H1 (cell line): ENCODE measurements around the gene TUBB4B. TPM values are rescaled to one million over a fixed set of nuclear protein-coding genes. Genes with fewer than 3 reads are reported as not detected.

ENCODE experiments used
- CTCF ChIA-PET: fragments of 300-600 bp; sonication (Branson Sonifier 250); formaldehyde crosslinking; loops from one replicate; lab custom pipeline; 2021; ENCODE audit not compliant: partially characterized antibody; lab: Charles Lee
- POLR2A ChIA-PET: fragments of 300-600 bp; sonication (Branson Sonifier 250); formaldehyde crosslinking; loops from one replicate; lab custom pipeline; 2021; ENCODE audit warnings: inconsistent platforms; ENCODE audit not compliant: partially characterized antibody; lab: Charles Lee
- DNase-seq, 2 experiments: peaks; one replicate each; pipeline versions ENCODE4 v3.0.0 to v3.0.0-alpha.2; 2010 to 2022; ENCODE audit warnings: low spot score in 2 of 2, low read depth in 1 of 2, mixed read lengths in 1 of 2
- FAIRE-seq: peaks from 2 replicates; lab custom pipeline; 2011; peaks lifted over from hg19 to GRCh38; lab: Jason Lieb, UNC
- H2AFZ ChIP-seq: 2 replicates; pipeline ENCODE4 v1.8.1; 2012; ENCODE audit warnings: low read length, inconsistent platforms
- H2AK5ac ChIP-seq: 2 replicates; pipeline ENCODE4 v1.6.1; 2013; ENCODE audit warnings: low read depth, low read length
- H2BK120ac ChIP-seq: replicated peaks from 2 replicates; pipeline ENCODE3; 2013; ENCODE audit warnings: low read depth, low read length, inconsistent platforms
- H2BK12ac ChIP-seq: 2 replicates; pipeline ENCODE4 v1.6.1; 2013; ENCODE audit warnings: low read depth, low read length
- H2BK15ac ChIP-seq: 2 replicates; pipeline ENCODE4 v1.6.1; 2013; ENCODE audit warnings: low read length
- H2BK20ac ChIP-seq: 2 replicates; pipeline ENCODE4 v1.6.1; 2013; ENCODE audit warnings: low read length
- H2BK5ac ChIP-seq: 2 replicates; pipeline ENCODE4 v1.6.1; 2013; ENCODE audit warnings: low read depth, low read length
- H3K14ac ChIP-seq: 2 replicates; pipeline ENCODE4 v1.6.1; 2013; ENCODE audit warnings: inconsistent platforms; ENCODE audit not compliant: insufficient read length
- H3K18ac ChIP-seq: 2 replicates; pipeline ENCODE4 v1.6.1; 2013; ENCODE audit warnings: low read length; ENCODE audit errors: extremely low read depth
- H3K23ac ChIP-seq: 2 replicates; pipeline ENCODE4 v1.6.1; 2013; ENCODE audit warnings: inconsistent platforms; ENCODE audit not compliant: insufficient read length
- H3K23me2 ChIP-seq: 2 replicates; pipeline ENCODE4 v1.6.1; 2013; ENCODE audit warnings: low read depth, low read length
- H3K27ac ChIP-seq: 2 replicates; pipeline ENCODE4 v1.6.1; 2011; ENCODE audit warnings: low read depth, low read length, inconsistent platforms
- H3K27me3 ChIP-seq, 4 experiments: replicated peaks in 1 of 4; 1 replicate in 1 of 4; 2 replicates in 3 of 4; pipeline versions ENCODE4 v1.6.1 to v1.8.1; 2011 to 2013; ENCODE audit warnings: low read length in 3 of 4, mild to moderate bottlenecking in 3 of 4, inconsistent platforms in 2 of 4, mixed read lengths in 2 of 4, moderate library complexity in 1 of 4; ENCODE audit not compliant: control insufficient read depth in 3 of 4, insufficient read depth in 3 of 4; ENCODE audit errors: extremely low read depth in 1 of 4
- H3K36me3 ChIP-seq, 4 experiments: 2 replicates each; pipeline versions ENCODE4 v1.6.1 to v1.8.1; 2011 to 2013; ENCODE audit warnings: mild to moderate bottlenecking in 4 of 4, low read length in 3 of 4, moderate library complexity in 2 of 4, control low read depth in 1 of 4, inconsistent platforms in 1 of 4; ENCODE audit not compliant: insufficient read depth in 4 of 4, control insufficient read depth in 2 of 4
- H3K4ac ChIP-seq: replicated peaks from 2 replicates; pipeline ENCODE3; 2013; ENCODE audit warnings: low read length, low read depth, mixed read lengths, inconsistent platforms; ENCODE audit not compliant: insufficient read length
- H3K4me1 ChIP-seq, 4 experiments: replicated peaks in 1 of 4; 1 replicate in 1 of 4; 2 replicates in 3 of 4; pipeline versions ENCODE4 v1.6.1 to v1.8.1; 2011 to 2013; ENCODE audit warnings: low read length in 3 of 4, inconsistent platforms in 2 of 4, mixed read lengths in 1 of 4; ENCODE audit not compliant: insufficient read depth in 4 of 4, control insufficient read depth in 3 of 4
- H3K4me2 ChIP-seq, 2 experiments: 2 replicates each; pipeline versions ENCODE4 v1.6.1 to v1.8.1; 2011 to 2013; ENCODE audit warnings: low read depth in 2 of 2, low read length in 2 of 2, control low read depth in 1 of 2, inconsistent platforms in 1 of 2, mild to moderate bottlenecking in 1 of 2; ENCODE audit not compliant: insufficient read depth in 1 of 2
- H3K4me3 ChIP-seq, 4 experiments: fragments of 200-600, 300-600 bp in 1 of 4; sonication (generic), shearing (Covaris generic), sonication (Bioruptor Twin) in 1 of 4; 2 replicates each; pipeline versions ENCODE4 v1.5.1 to v1.8.1; 2011 to 2016; ENCODE audit warnings: low read length in 4 of 4, low read depth in 3 of 4, control low read depth in 2 of 4, inconsistent platforms in 2 of 4, mild to moderate bottlenecking in 2 of 4, mixed read lengths in 1 of 4, moderate library complexity in 1 of 4; ENCODE audit not compliant: insufficient read depth in 2 of 4; ENCODE audit errors: extremely low read depth in 1 of 4
- H3K56ac ChIP-seq: replicated peaks from 2 replicates; pipeline ENCODE3; 2013; ENCODE audit warnings: low read depth, mild to moderate bottlenecking, mixed read lengths, low read length, inconsistent platforms; ENCODE audit not compliant: insufficient read length
- H3K79me1 ChIP-seq: 2 replicates; pipeline ENCODE4 v1.6.1; 2013; ENCODE audit warnings: low read depth, low read length, control low read depth
- H3K79me2 ChIP-seq, 2 experiments: 2 replicates each; pipeline versions ENCODE4 v1.6.1 to v1.8.1; 2012 to 2013; ENCODE audit warnings: low read length in 2 of 2, mild to moderate bottlenecking in 2 of 2, inconsistent platforms in 1 of 2; ENCODE audit not compliant: insufficient read depth in 2 of 2, control insufficient read depth in 1 of 2
- H3K9ac ChIP-seq, 4 experiments: replicated peaks in 1 of 4; 1 replicate in 1 of 4; 2 replicates in 3 of 4; pipeline versions ENCODE4 v1.6.1 to v1.8.1; 2011 to 2013; ENCODE audit warnings: low read depth in 3 of 4, low read length in 3 of 4, control low read depth in 2 of 4, mild to moderate bottlenecking in 2 of 4, moderate library complexity in 2 of 4, inconsistent platforms in 1 of 4; ENCODE audit errors: extremely low read depth in 1 of 4
- H3K9me3 ChIP-seq, 2 experiments: 2 replicates each; pipeline versions ENCODE4 v1.6.1 to v1.8.1; 2012 to 2013; ENCODE audit warnings: mild to moderate bottlenecking in 2 of 2, moderate library complexity in 2 of 2, control low read depth in 1 of 2, inconsistent platforms in 1 of 2, low read depth in 1 of 2, low read length in 1 of 2, mixed read lengths in 1 of 2; ENCODE audit not compliant: insufficient read depth in 2 of 2
- H4K20me1 ChIP-seq, 2 experiments: replicated peaks in 1 of 2; 2 replicates each; pipeline versions ENCODE3 to v1.8.1; 2011 to 2013; ENCODE audit warnings: inconsistent platforms in 2 of 2, low read length in 2 of 2, mild to moderate bottlenecking in 1 of 2; ENCODE audit not compliant: insufficient read depth in 2 of 2, control insufficient read depth in 1 of 2
- H4K5ac ChIP-seq: 2 replicates; pipeline ENCODE4 v1.6.1; 2013; ENCODE audit warnings: low read length, low read depth, mixed read lengths, inconsistent platforms; ENCODE audit not compliant: insufficient read length
- H4K8ac ChIP-seq: 2 replicates; pipeline ENCODE4 v1.8.0; 2013; ENCODE audit warnings: mild to moderate bottlenecking, moderate library complexity, low read length, inconsistent platforms; ENCODE audit not compliant: insufficient read depth; ENCODE audit errors: extremely low read depth
- H4K91ac ChIP-seq: replicated peaks from 2 replicates; pipeline ENCODE3; 2013; ENCODE audit warnings: low read length, mixed read lengths, inconsistent platforms; ENCODE audit not compliant: insufficient read length
- FOSL1 ChIP-seq: IDR thresholded peaks from 2 replicates; pipeline ENCODE4 v1.6.1; 2011; ENCODE audit warnings: mild to moderate bottlenecking, low read depth, low read length, moderate library complexity; ENCODE audit not compliant: insufficient read depth
- GTF2F1 ChIP-seq: IDR thresholded peaks from 2 replicates; pipeline ENCODE4 v1.6.1; 2012; ENCODE audit warnings: low read depth, low read length, improper control_type of control experiment, borderline replicate concordance
- HDAC6 ChIP-seq: IDR thresholded peaks from one replicate; pipeline ENCODE4 v1.7.1; 2012; ENCODE audit warnings: low read depth, mild to moderate bottlenecking, inconsistent platforms, low read length, moderate library complexity
- JUND ChIP-seq: IDR thresholded peaks from 2 replicates; pipeline ENCODE4 v1.6.1; 2011; ENCODE audit warnings: mild to moderate bottlenecking, improper control_type of control experiment, low read length
- KDM5A ChIP-seq: fragments of 200-600 bp; IDR thresholded peaks from 2 replicates; pipeline ENCODE4 v1.7.1; 2012; ENCODE audit warnings: mild to moderate bottlenecking, low read length, inconsistent platforms, mixed read lengths
- NRF1 ChIP-seq: IDR thresholded peaks from 2 replicates; pipeline ENCODE4 v1.6.1; 2011; ENCODE audit warnings: mild to moderate bottlenecking, low read depth, low read length, improper control_type of control experiment
- POLR2AphosphoS5 ChIP-seq: IDR thresholded peaks from 2 replicates; pipeline ENCODE4 v1.6.1; 2011; ENCODE audit warnings: low read depth, low read length
- SIN3A ChIP-seq, 2 experiments: IDR thresholded peaks in 1 of 2; conservative IDR thresholded peaks in 1 of 2; 2 replicates each; pipeline ENCODE4 v1.6.1; 2011 to 2012; ENCODE audit warnings: low read length in 2 of 2, improper control_type of control experiment in 1 of 2, low read depth in 1 of 2, mild to moderate bottlenecking in 1 of 2
- SP1 ChIP-seq: IDR thresholded peaks from 2 replicates; pipeline ENCODE4 v1.6.1; 2011; ENCODE audit warnings: low read depth, low read length
- SP4 ChIP-seq: IDR thresholded peaks from 2 replicates; pipeline ENCODE4 v1.6.1; 2012; ENCODE audit warnings: low read length, inconsistent platforms
- USF2 ChIP-seq: IDR thresholded peaks from 2 replicates; pipeline ENCODE4 v1.6.1; 2011; ENCODE audit warnings: low read length, improper control_type of control experiment
- WGBS, 2 experiments: shearing (Covaris generic) in 1 of 2; methylation state at CpG; one replicate each; pipeline versions ENCODE4 v1.1.6 to v1.1.7; 2013 to 2015; ENCODE audit warnings: low lambda C conversion rate in 2 of 2, mixed read lengths in 2 of 2, inconsistent platforms in 1 of 2, low coverage in 1 of 2, missing lambda C conversion rate in 1 of 2; ENCODE audit not compliant: insufficient replicate concordance in 2 of 2, insufficient coverage in 1 of 2, insufficient read length in 1 of 2; ENCODE audit errors: extremely low coverage in 1 of 2, missing lambda C conversion rate in 1 of 2; 5-methylcytosine and 5-hydroxymethylcytosine counted together
- polyA plus RNA-seq, 7 experiments: library from polyadenylated mRNA; depleted of rRNA in 3 of 7; stranded (reverse) in 5 of 7; unstranded in 2 of 7; fragments of >200 nt in 5 of 7; fragments of 200-250 nt in 2 of 7; gene quantifications; 1 replicate in 5 of 7; 2 replicates in 1 of 7; 4 replicates in 1 of 7; pipeline versions ENCODE4 v1.2.1 to v1.2.3, GENCODE V29; 2011 to 2013; ENCODE audit warnings: missing spikeins in 2 of 7, mixed read lengths in 2 of 7
- total RNA-seq: library from RNA; stranded (reverse); fragmentation: NEBNext Ultra II Directional; extraction: Animal tissue kit (Norgen Biotek cat#: 25700); gene quantifications from 2 replicates; pipeline ENCODE4 v1.2.1, GENCODE V29; 2021

Gene TUBB4B
- total and polyA plus RNA-seq, 2 of the 8 experiments (the other 6 are each of a cell fraction or from before 2014, with no cell fraction given): 280 to 307 TPM

DNA sequence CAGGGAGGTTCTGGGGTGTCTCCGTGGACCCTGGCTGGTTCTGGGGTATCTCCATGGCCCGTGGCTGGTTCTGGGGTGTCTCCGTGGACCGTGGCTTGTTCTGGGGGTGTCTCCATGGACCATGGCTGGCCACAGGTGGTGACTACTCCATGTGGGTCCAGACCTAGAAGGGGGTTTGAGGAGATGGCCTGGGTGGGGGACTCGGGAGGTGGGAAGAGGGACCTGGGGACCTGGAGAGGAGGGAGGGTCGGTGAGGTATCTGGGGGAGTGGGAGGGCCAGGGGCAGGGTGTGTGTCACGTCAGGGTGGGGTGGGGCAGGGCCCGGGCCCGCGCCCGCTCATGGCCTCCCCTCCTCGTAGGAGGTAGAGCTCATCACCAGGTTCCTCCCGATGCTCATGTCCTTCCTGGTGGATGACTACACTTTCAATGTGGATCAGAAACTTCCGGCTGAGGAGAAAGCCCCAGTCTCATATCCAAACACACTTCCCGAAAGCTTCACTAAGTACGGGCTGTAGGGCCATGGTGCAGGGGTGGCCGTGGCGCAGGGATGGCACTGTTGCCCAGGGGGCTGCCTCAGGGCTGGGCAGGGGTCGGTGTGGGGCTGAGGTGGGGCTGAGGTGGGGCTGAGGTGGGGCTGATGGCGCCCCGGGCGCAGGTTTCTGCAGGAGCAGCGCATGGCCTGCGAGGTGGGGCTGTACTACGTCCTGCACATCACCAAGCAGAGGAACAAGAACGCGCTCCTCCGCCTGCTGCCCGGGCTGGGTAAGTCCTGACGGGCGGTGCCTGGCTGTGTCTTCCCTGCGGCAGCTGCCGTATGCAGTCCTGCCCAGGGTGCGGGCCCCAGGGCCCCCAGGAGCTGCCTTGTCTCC lies 25.7 kb downstream of the TUBB4B start:
- Histone ChIP-seq H3K27ac (no peak overlapping the region), H2BK12ac (no peak overlapping the region), H2BK20ac (no peak overlapping the region), H3K18ac (no peak overlapping the region), H3K9ac (no peak overlapping the region), H3K9me3 (no peaks in the 10 kb centered on the region), H3K36me3 (peaks cover 6 to 37% (median 22%) of the 10 kb centered on the region in 4 experiments), H2AK5ac (no peak overlapping the region), H3K79me1 (no peaks in the 10 kb centered on the region), H3K4ac (no peak overlapping the region), H4K91ac (no peak overlapping the region), H3K4me2 (no peak overlapping the region), H2BK120ac (no peak overlapping the region), H2AFZ (no peak overlapping the region), H3K79me2 (no peaks in the 10 kb centered on the region), H3K14ac (no peak overlapping the region), H2BK5ac (no peak overlapping the region), H4K5ac (no peak overlapping the region), H3K23ac (no peak overlapping the region), H4K8ac (no peak overlapping the region), H4K20me1 (peaks cover under 1 to 10% of the 10 kb centered on the region in 2 experiments), H3K27me3 (no peaks in the 10 kb centered on the region), H3K23me2 (no peaks in the 10 kb centered on the region), H3K4me3 (no peak overlapping the region), H3K56ac (no peak overlapping the region), H2BK15ac (no peak overlapping the region), H3K4me1 (no peaks in the 10 kb centered on the region)
- WGBS, 2 experiments: 95% methylated on average over 15 of the region's 34 CpGs; no CpG with 5 or more reads in 1 of the 2 experiments
- DNase-seq (no peak), FAIRE-seq (no peak)
- ChIA-PET POLR2A (interaction anchor here (1.2 to 69.9 kb wide), 3 partner anchors 10 to 137 kb away, joined by 3 to 1462 read pairs (median 1462); partner anchors contain the start of genes CYSRT1, NDOR1, NELFB and RNF208), CTCF (interaction anchor here (0.8 to 2.6 kb wide), 7 partner anchors 10 to 178 kb away, joined by 3 to 11 read pairs (median 4); no protein-coding TSS in a partner anchor)
- no peak for TF ChIP-seq USF2
- no peak for TF ChIP-seq KDM5A
- no peak for TF ChIP-seq SIN3A (conservative IDR thresholded peaks at IDR 0.05 in 1 of 2, IDR thresholded peaks at IDR 0.05 in 1 of 2; ENCODE audit: low read depth in 1 of 2, low read length in 2 of 2)
- no peak for TF ChIP-seq HDAC6
- TF ChIP-seq GTF2F1: no peak
- TF ChIP-seq FOSL1: no peak
- TF ChIP-seq SP1: no peak
- TF ChIP-seq POLR2AphosphoS5: no peak
- TF ChIP-seq NRF1: no peak
- no peak for TF ChIP-seq SP4
- TF ChIP-seq JUND: no peak
